AG08396 (cell line): Measurements from ENCODE around the gene GSN.

ENCODE experiments used
- DNase-seq: peaks from one replicate; pipeline ENCODE4 v3.0.0; 2012; ENCODE audit warnings: low spot score, mixed read lengths

GSN gene

DNA sequence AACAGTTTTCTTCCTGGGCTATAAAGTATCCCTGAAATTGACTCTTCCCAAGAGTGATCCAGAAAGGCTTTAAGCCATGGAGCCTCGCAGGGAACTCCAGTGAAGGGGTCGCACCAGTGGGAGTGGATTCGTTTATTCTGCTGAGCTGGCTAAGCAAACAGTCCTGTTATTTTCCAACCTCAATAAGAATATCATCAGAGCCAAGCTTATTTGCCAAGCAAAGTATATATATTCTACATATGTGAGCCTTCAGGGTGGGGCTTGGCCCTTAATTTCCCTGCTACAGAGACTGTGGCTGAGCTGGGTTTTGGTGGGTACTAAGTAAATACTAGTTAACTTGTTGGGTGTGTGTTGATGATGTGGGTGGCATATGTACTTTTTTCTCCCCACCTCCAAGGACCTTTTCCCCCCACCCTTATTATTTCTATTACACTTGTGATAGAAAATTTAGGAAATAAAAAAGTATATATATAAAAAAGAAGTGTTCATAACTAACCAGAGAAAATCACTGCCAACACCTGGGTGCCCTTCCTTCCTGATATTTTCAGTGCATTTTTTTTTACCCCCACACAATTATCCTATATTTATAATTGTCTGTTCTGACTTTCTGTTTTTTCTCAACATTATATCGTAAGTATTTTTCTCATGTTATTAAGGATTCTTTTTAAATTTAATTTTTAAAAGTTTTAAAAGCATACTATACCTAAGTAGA is 5.3 kb downstream of the GSN start:
- DNase-seq = no peak

DNA sequence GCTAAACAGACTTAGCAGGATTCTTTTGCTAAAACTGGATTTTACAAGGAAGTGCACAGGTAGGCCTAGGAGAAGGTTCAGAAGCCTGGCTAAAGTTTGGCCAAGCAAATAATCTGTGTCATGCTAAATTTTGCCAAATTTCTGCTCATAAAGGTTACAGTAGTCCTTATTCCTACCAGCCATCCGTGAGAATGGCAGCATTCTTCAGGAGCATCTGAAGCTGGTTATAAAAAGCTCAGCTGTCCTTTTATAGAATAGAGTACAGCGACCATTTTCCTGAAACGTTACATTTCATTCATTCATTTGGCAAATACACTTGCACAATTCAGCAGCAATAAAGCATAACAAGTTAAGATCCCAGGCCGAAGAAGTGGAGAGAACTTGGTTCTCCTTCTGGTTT is 6.9 kb downstream of the GSN start:
- no peak for DNase-seq

DNA sequence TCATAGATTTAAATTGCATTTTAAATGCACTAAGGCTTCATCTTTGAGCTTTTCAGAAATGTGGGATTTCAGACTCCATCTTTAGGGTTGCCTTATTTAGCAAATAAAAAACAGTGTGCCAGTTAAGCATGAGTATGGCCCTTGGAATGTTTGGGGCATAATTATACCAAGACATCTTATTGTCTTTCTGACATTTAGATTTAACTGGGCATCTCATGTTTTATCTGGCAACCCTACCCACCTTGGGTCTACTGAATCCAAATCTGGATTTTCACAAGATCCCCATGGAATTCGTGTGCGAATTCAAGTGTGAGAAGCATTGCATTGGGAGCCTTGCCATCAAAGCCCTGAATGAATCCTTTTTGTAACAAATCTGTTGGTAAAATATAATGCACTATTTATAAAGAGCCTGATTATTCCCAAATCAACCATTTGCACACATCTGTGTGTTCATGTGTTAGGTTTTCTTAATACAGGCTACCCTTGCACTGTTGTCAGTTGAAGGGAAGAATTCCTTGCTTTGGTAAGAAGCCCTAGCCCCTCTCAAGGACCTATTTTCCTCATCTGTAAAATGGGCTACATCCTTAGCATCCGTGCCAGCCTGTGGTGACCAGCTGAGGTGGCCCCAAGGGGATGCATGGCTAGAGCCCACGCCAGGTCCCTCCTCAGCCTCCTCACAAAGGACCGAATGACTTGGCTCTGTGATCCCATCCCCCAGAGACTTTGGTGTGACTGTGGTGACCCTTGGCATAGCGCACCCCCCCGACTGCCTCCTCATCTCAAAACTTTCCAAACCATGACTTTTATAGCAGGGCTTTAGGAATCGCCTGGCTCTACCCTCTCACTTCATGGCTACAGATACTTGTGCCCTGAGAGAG is 8.1 kb downstream of the GSN start:
- no peak for DNase-seq

GRCh38 chr9:121277026-121277425 is 9.1 kb downstream of the GSN start:
- DNase-seq = no peak

- DNase-seq = no peak
Observed at GRCh38 chr9:121277518-121278295, 9.7 kb downstream of the GSN start.

DNA sequence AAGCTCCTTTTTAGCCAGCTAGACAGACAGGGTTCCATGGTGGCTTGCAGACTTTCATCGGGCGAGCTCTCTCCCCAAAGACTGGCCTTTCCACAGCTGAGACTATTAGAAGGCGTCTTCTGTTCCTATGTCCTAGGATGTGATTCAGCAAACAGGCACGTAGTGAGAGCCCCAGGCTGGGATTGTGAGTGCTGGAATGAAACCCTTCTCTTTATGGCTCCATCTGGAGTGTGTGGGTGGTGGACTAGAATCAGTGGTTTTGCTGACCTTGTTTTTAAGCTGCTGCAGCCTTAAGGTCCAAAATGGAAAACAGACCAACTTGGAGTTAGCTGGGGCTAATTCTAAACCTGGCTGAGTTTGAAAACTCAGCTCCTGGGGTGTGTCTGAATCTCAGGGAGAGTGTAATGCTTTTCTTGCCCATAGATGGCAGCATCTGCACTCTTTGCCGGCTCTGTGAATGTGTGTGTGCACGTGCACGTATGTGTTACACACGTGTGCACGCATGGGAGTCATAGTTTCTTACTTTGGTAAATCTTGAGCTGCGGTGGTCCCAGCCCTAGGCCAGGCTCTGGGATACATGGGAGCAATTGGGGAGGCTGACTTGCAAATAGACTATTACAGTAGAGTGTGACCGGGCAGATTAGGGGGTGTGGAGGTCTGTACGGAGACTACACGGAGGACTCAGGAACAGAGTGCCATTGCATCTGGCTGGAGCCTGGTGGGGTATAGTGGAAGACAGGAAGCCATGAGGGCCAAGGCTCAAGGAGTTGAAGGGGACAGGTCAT is 10.7 kb downstream of the GSN start:
- DNase-seq = peak; percentile 79

DNA sequence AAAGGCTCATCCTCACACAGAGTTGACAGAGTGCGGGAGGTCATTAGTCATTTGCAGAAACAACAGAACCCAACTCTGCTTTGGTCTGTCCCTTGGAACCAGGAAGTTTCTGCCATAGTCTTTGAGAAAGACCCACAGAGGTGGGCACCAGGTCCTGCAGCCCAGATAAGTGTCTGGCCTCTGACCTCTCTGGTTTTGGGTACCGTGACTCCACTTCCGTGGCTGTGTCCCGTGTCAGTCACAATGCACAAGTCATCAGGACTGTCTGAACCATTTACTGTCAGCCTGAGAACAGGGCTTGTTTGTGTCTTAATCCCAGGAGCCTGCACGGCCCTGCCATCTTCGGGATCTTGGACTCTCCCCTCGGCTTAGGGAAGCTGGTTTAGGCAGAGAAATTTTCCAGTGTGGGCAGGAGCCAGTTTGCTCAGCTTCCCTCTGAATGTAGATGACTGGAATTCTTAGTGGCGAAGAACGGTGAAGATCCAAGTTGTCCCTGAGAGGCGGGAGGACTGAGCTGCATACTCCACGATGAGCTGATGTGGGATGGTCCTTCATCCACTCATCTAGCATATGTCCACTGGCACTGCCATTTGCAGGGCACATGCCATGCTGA is 11.9 kb downstream of the GSN start:
- DNase-seq = no peak

DNA sequence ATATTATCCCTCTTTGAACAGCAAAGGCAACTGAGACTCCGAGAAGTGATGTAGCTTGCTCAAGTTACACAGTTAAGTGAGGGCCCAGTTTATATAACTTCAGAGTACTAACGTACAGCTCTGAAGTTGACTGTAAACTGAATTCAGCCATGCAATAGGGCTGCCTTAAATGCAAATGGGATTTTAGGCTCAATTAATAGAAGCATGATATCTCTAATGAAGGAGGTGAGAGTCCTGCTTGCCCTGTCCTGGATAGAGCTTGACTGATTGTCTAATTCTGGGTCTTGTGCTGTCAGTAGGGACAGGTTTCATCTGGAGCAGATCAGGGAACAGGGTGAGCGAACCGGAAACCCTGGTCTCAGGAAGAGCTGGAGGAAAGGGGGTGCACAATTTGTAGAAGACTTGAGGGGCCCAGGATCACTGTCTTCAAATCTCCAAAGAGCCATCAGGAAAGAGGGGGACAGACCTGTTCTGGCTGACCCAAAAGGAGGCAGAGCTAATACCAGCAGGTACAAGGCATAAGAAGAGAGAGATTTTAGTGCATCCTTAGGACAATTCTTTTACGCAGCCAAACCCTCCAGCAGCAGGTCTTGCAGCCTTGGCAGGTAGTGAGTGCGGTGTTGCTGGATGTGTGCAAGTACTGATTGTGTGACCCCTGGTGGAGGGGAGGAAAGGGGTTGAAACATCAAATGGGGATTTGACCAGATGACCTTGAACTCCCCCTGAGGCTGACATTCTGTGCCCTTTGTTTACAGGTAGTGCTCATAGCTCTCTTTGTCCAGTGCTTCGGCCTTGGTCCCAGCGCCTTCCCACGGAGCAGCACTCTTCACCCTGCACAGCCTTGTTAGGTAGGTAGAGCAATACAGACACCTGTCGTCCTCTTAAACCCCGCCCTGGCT is 13.0 kb downstream of the GSN start:
- DNase-seq = no peak

- DNase-seq = no peak
Observed at GRCh38 chr9:121281614-121282276, 13.8 kb downstream of the GSN start.

DNA sequence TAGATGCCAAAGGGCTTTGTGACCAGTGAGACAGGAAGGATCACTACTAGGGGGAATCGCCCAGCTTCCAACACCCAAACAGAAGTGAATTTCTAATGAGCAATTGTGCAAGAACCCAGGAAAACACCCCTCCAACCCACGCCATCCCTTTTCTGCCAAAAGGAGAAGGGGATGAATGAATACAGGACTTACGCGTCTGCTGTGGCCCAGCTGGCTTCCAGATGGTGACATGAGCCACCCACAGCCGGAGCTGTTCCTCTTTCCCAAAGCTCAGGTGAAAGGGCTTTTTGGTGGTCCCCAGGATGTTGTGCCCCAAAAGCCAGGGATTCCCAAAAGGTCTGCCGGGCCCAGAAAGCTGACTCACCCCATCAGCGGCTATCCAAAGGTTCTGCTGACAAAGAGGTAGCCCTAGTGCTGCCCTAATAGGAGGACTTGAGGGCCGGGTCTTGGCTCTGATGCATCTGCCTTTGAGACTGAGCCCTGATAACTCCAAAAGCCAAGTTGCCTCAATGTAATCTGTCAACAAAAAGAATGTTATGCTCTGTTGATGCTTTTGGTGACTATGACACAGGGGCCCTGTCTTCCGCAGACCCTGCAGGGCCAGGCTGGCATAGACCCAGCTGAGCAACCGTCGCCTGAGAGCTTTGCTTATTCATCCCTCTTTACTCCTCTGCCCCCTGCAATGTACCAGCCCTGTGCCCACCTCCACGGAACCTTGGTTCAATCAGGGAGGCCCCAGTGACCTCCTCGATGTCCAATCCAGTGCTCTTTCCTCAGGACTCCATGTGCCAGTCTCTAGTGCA is 14.5 kb downstream of the GSN start:
- DNase-seq = no peak

GRCh38 chr9:121283080-121283398 is 15.1 kb downstream of the GSN start:
- DNase-seq = no peak

DNA sequence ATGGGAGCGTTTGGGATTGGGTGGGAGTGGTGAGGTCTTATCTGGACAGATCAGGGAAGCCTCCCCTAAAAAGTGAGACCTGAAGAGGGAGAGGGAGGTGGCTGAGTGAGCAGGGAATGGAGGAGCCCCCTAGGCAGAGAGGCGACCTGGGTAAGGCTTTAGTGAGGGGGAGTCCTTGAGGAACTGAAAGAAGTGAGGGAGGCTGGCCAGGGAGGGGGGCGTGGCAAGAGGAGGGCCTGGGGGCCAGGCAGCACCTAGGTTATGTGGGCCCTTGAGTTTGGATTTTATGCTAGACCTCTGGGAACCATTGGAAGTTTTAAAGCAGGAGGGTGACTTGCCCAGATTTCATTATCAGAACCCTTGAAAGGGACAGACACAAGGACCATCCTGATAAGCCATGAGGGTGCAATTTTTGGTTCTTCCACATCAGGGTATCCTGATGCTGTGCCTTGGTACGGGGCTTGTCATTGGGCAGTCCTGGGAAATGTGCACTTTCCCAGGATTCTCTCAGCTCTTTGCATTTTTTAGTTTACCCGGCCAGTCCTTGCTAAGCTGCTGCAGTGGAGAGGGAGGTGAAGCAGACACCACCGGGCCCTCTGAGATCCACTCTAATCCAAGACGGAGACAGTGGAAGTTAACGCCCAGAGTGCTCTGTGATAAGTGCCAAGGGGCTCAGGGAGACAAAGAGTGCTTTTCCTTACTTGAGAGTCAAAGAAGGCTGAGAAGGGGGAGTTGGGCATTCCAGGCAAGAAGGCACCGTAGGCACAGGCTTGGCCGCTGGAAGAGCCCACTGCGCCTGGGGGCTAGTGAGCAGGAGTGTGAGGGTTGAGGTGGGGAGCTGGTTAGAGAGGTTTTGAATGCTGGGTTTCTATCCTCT is 16.1 kb downstream of the GSN start:
- no peak for DNase-seq

- no peak for DNase-seq
Observed at GRCh38 chr9:121284733-121285451, 16.9 kb downstream of the GSN start.

DNA sequence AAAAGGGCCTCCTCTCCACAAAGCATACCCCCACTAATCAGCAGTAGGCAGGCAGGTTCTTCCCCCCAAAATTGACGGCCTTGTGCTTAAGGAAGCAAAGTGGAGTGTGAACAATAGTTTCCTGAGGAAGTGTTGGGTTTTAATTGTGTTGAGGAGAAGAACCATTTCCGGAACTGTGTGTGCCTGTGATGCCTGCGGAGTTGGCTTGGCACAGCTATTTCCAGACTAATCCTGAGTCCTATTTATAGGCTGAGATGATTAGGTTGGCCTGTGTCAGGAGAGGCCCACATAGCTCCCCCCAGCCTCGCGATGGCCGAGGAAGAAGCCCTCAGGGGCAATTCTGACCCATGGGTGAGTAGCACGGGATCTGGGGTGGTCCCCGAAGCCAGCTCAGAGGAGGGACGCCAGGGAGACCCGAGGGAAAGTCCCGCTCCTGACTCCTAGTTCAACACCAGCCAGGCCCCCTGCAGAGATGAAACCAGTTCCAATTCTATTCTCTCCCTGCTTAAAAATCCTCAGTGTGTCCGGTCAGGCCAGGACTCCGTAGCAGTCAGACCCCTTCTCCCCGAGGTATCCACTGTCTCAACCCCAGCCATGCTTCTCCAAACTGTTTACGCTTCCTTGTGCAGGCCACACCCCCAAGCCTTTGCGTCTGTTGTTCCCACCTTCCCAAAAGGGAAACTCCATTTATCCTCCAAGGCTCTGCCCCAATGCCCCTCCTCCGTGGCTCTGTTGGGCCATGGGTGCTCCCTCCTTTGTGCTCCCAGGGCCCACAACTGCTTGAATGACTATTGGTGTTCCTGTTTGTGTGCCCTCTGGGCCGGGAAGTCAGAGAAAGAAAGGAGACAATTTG is 18.1 kb downstream of the GSN start:
- DNase-seq = peak; percentile 54

- no peak for DNase-seq
Observed at GRCh38 chr9:121286688-121286972, 18.7 kb downstream of the GSN start.

- peak; percentile 89 for DNase-seq
Observed at GRCh38 chr9:121286973-121287741, 19.2 kb downstream of the GSN start.
